ENCODE measurements around the gene FXYD1.
A peak's percentile ranks its signal among the peaks of the same experiment; 100 is the strongest.

Gene FXYD1

DNA sequence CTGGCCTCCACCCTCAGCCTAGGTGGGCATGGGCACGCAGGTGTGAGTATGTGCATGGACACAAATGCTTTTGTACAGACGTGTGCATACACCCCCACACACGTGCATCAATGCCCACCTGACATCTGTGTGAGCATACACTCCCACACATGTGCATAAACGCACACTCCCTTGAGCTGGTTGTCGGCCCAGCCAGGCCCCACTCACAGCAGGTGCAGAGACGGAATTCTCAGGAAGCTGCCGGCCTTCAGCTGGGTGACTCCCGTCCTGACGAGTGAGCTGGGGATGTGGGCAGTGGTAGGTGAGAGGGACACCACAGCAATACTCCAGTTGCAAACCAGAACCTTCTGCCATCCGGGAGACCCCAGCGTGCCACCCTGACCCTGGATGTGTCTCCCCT, 4.8 kb upstream of the FXYD1 start:
- DNase-seq (ENCODE audit: low read depth, low spot score) = no peak
- ChIA-PET CTCF (interaction anchor here (1.3 to 10.0 kb wide), 7 partner anchors 9 to 69 kb away, joined by 6 to 245 read pairs (median 48); partner anchors contain the start of genes FXYD3 and FXYD5), POLR2A (no interaction called here)
- no peak overlapping the region for H3K4me3 ChIP-seq (ENCODE audit: low read depth, low read length)
- TF ChIP-seq, protein P1, sequence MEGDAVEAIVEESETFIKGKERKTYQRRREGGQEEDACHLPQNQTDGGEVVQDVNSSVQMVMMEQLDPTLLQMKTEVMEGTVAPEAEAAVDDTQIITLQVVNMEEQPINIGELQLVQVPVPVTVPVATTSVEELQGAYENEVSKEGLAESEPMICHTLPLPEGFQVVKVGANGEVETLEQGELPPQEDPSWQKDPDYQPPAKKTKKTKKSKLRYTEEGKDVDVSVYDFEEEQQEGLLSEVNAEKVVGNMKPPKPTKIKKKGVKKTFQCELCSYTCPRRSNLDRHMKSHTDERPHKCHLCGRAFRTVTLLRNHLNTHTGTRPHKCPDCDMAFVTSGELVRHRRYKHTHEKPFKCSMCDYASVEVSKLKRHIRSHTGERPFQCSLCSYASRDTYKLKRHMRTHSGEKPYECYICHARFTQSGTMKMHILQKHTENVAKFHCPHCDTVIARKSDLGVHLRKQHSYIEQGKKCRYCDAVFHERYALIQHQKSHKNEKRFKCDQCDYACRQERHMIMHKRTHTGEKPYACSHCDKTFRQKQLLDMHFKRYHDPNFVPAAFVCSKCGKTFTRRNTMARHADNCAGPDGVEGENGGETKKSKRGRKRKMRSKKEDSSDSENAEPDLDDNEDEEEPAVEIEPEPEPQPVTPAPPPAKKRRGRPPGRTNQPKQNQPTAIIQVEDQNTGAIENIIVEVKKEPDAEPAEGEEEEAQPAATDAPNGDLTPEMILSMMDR (IDR thresholded peaks at IDR 0.05; ENCODE audit: insufficient read depth, low read length, missing control alignments) = no peak

DNA sequence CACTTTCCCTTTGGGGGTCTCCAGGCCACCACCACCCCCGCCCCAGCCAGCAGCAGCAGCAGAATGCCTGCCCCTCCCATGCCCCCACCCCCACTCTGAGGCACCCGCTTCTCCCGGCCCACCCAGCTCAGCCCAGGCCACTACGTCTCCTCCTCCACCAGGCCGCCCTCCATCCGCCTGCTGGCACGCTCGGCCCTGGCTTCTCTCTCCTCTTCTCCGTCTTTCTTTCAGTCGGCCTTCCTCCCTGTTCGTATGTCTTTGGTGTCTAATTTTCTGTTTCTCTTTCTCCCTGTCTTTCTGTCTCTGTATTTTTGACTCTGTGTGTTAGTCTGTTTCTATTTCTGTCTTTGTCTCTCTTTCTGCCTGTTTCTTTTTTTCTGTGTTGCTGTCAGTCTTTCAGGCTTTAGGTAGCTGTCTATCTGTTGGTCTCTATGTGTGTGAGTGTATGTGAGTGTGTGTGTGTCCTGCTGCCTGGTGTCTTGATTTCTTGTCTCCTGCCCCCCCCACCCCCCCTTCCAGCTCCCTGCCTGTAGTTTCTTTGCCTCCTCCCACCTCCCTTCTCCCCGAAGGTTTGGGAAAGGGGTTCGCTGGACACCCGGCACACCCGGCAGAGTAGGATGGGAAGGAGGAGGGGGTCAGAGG, 3.9 kb upstream of the FXYD1 start, which contains the start of gene LGI4:
LGI4 (minus strand) TSS at position 459 of the 642 bp plus-strand sequence; CDS start at position 80, 379 bp downstream.
- ChIA-PET CTCF (interaction anchor here (0.7 to 10.0 kb wide), 23 partner anchors 10 to 168 kb away, joined by 3 to 245 read pairs (median 7); partner anchors contain the start of genes FXYD3, FXYD5 and HPN), POLR2A (no interaction called here)
- TF ChIP-seq, protein P1 (IDR thresholded peaks at IDR 0.05; ENCODE audit: insufficient read depth, low read length, missing control alignments) = no peak
- DNase-seq (ENCODE audit: low read depth, low spot score) = no peak
- H3K4me3 ChIP-seq (ENCODE audit: low read depth, low read length) = no peak within 1 kb of the TSS

- TF ChIP-seq, protein P1 (IDR thresholded peaks at IDR 0.05; ENCODE audit: insufficient read depth, low read length, missing control alignments) = peak; percentile 92
- no peak for DNase-seq (ENCODE audit: low read depth, low spot score)
- no peak overlapping the region for H3K4me3 ChIP-seq (ENCODE audit: low read depth, low read length)
- ChIA-PET POLR2A (no interaction called here), CTCF (interaction anchor here (0.8 to 10.0 kb wide), 31 partner anchors 9 to 164 kb away, joined by 3 to 245 read pairs (median 5); partner anchors contain the start of genes FXYD3, FXYD5 and HPN)
Observed at GRCh38 chr19:35135389-35135909, 3.2 kb upstream of the FXYD1 start.

- CTCF ChIA-PET = interaction anchor here (0.8 to 10.0 kb wide), 28 partner anchors 8 to 165 kb away, joined by 3 to 245 read pairs (median 6); partner anchors contain the start of genes FXYD3, FXYD5 and HPN
- no peak for DNase-seq (ENCODE audit: low read depth, low spot score)
- H3K4me3 ChIP-seq (ENCODE audit: low read depth, low read length) = no peak overlapping the region
- POLR2A ChIA-PET = no interaction called here
- TF ChIP-seq, protein P1 (IDR thresholded peaks at IDR 0.05; ENCODE audit: insufficient read depth, low read length, missing control alignments) = no peak
Observed at GRCh38 chr19:35136231-35136630, 2.4 kb upstream of the FXYD1 start.

DNA sequence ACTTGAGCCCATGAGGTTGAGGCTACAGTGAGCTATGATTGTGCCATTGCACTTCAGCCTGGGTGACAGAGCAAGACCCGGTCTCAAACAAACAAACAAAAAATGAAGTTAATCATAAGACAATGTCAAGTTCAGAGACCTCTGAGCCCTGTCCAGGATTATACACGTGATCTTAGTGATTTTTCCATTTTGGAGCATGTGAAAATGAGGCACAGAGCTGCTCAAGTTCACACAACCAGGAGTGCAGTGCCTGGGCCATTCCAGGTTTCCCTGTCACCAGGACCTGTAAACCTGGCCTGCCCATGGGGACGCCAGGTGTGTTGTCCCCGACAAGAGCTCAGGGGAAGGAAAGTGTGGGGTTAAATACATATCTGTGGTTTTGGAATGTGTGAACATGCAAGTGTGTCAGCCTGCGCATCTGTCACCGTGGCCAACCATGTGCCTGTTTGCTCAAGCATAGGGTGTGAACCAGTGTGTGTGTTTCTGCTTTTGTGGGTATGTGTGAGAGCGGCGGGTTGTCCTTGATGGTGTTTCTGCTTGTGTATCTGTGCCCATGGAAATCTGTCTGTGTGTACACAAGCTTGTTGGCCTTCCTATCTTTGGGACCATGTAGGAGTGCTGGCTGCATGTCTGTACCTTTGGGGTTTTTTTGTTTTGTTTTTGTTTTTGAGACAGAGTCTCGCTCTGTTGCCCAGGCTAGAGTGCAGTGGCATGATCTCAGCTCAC, 1.5 kb upstream of the FXYD1 start:
- TF ChIP-seq, protein P1 (IDR thresholded peaks at IDR 0.05; ENCODE audit: insufficient read depth, low read length, missing control alignments) = no peak
- POLR2A ChIA-PET = no interaction called here
- CTCF ChIA-PET = interaction anchor here (0.9 to 10.0 kb wide), 15 partner anchors 10 to 164 kb away, joined by 3 to 245 read pairs (median 22); partner anchors contain the start of genes FXYD3, FXYD5 and HPN
- DNase-seq (ENCODE audit: low read depth, low spot score) = no peak
- H3K4me3 ChIP-seq (ENCODE audit: low read depth, low read length) = no peak overlapping the region

Data from AG04449 (cell line).